Stimulated activated CD8-positive, alpha-beta memory T cell treated with anti-CD3 and anti-CD28 coated beads, Interleukin-7, amount 100 ng/mL, for 48 hours (primary cell): Measurements from ENCODE around the gene FAM222A.

Experiments used
- DNase-seq, 2 donors: peaks; one replicate each; pipeline ENCODE4 v3.0.0-alpha.2; 2020; ENCODE audit warnings: low read depth in 1 of 2; ENCODE audit errors: extremely low read depth in 1 of 2

The FAM222A gene

DNA sequence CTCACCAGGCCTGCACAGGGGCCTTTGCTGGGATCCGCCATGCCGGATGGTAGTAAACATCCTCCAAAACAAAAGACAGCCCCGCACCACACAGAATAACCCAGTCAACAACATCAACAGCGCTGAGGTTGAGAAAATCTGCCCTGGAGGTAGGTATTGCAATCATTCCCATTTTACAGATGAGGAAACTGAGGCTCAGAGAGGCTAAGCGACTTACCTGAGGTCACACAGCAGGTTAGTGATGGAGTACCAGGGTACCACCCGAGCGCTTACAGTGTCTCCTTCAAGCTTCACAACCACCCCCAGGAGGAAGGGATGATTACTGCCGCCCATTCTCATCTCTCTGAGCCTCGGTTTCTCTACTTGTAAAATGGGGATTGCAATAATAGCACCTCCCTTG, 104.6 kb downstream of the FAM222A start:
- DNase-seq: no peak

DNA sequence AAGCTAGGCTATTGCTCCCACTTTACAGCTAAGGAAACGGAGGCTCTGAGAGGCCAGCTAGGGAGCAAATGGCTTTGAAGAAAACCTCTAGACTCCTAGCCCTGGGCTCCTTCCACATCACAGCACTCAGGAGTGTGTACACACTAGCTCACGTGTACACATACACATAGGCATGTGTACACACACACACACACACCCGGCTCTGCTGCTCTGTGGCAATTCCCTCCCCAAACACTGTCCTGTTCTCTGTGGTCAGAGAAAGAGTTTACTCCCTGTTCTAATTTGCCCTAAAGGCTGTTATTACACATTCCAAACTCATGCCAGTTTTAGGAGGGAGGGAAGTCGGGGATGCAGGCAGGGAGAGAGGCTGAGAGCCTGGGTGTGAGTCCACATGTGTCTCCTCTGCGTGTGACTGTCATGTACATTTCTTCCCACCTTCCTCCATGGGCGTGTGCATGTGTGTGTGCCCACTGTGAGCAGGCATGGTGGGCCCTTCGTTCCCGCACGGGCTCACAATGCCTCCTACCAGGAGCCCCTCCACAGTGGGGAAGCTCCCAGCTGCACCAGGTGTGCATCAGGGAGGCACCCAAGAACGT, 105.4 kb downstream of the FAM222A start:
- no peak for DNase-seq
